ENCODE data around the gene SIGLEC6.
A peak's percentile ranks its signal among the peaks of the same experiment; 100 is the strongest.

Gene SIGLEC6

GRCh38 chr19:51546650-51547396 is 15.4 kb upstream of the SIGLEC6 start:
- Histone ChIP-seq H3K36me3 (ENCODE audit: control insufficient read depth, insufficient read depth, low read length) (no peaks in the 10 kb centered on the region), H3K4me3 (ENCODE audit: low read depth, low read length) (no peak overlapping the region), H2AFZ (peak overlapping the region; percentile 5), H3K27ac (no peak overlapping the region), H3K9me3 (ENCODE audit: control insufficient read depth, low read length) (no peaks in the 10 kb centered on the region), H3K9ac (no peak overlapping the region), H3K79me2 (no peaks in the 10 kb centered on the region), H3K4me2 (ENCODE audit: low read length) (no peak overlapping the region), H3K27me3 (ENCODE audit: control insufficient read depth, insufficient read depth, low read length) (no peaks in the 10 kb centered on the region), H3K4me1 (peaks cover 15% of the 10 kb centered on the region)
- TF ChIP-seq CTCF (IDR thresholded peaks at IDR 0.05), result no peak

- Histone ChIP-seq H3K4me2 (ENCODE audit: low read length) (no peak overlapping the region), H3K4me1 (peaks cover 21% of the 10 kb centered on the region), H3K9ac (no peak overlapping the region), H3K4me3 (ENCODE audit: low read depth, low read length) (no peak overlapping the region), H3K36me3 (ENCODE audit: control insufficient read depth, insufficient read depth, low read length) (no peaks in the 10 kb centered on the region), H3K27me3 (ENCODE audit: control insufficient read depth, insufficient read depth, low read length) (no peaks in the 10 kb centered on the region), H3K79me2 (no peaks in the 10 kb centered on the region), H3K9me3 (ENCODE audit: control insufficient read depth, low read length) (no peaks in the 10 kb centered on the region), H2AFZ (no peak overlapping the region), H3K27ac (no peak overlapping the region)
- no peak for TF ChIP-seq CTCF (IDR thresholded peaks at IDR 0.05)
Observed at GRCh38 chr19:51546107-51546649, 14.7 kb upstream of the SIGLEC6 start.

- TF ChIP-seq CTCF (IDR thresholded peaks at IDR 0.05), result no peak
- Histone ChIP-seq H3K27ac (no peak overlapping the region), H3K27me3 (ENCODE audit: control insufficient read depth, insufficient read depth, low read length) (no peaks in the 10 kb centered on the region), H3K4me2 (ENCODE audit: low read length) (no peak overlapping the region), H3K79me2 (no peaks in the 10 kb centered on the region), H3K4me3 (ENCODE audit: low read depth, low read length) (no peak overlapping the region), H3K4me1 (peaks cover 23% of the 10 kb centered on the region), H3K9me3 (ENCODE audit: control insufficient read depth, low read length) (no peaks in the 10 kb centered on the region), H2AFZ (no peak overlapping the region), H3K36me3 (ENCODE audit: control insufficient read depth, insufficient read depth, low read length) (no peaks in the 10 kb centered on the region), H3K9ac (no peak overlapping the region)
Observed at GRCh38 chr19:51544038-51544437, 12.6 kb upstream of the SIGLEC6 start.

GRCh38 chr19:51542699-51543098 is 11.2 kb upstream of the SIGLEC6 start:
- H3K27me3 ChIP-seq (ENCODE audit: control insufficient read depth, insufficient read depth, low read length), result no peaks in the 10 kb centered on the region
- H3K27ac ChIP-seq, result peak overlapping the region; percentile 63
- peak overlapping the region; percentile 89 for H2AFZ ChIP-seq
- no peaks in the 10 kb centered on the region for H3K79me2 ChIP-seq
- H3K36me3 ChIP-seq (ENCODE audit: control insufficient read depth, insufficient read depth, low read length), result no peaks in the 10 kb centered on the region
- TF ChIP-seq CTCF (IDR thresholded peaks at IDR 0.05), result no peak
- no peak overlapping the region for H3K9ac ChIP-seq
- H3K4me1 ChIP-seq, result peaks cover 17% of the 10 kb centered on the region
- H3K9me3 ChIP-seq (ENCODE audit: control insufficient read depth, low read length), result no peaks in the 10 kb centered on the region
- H3K4me2 ChIP-seq (ENCODE audit: low read length), result no peak overlapping the region
- H3K4me3 ChIP-seq (ENCODE audit: low read depth, low read length), result no peak overlapping the region
